Measurements from ENCODE around the gene AK3.

Gene AK3

DNA sequence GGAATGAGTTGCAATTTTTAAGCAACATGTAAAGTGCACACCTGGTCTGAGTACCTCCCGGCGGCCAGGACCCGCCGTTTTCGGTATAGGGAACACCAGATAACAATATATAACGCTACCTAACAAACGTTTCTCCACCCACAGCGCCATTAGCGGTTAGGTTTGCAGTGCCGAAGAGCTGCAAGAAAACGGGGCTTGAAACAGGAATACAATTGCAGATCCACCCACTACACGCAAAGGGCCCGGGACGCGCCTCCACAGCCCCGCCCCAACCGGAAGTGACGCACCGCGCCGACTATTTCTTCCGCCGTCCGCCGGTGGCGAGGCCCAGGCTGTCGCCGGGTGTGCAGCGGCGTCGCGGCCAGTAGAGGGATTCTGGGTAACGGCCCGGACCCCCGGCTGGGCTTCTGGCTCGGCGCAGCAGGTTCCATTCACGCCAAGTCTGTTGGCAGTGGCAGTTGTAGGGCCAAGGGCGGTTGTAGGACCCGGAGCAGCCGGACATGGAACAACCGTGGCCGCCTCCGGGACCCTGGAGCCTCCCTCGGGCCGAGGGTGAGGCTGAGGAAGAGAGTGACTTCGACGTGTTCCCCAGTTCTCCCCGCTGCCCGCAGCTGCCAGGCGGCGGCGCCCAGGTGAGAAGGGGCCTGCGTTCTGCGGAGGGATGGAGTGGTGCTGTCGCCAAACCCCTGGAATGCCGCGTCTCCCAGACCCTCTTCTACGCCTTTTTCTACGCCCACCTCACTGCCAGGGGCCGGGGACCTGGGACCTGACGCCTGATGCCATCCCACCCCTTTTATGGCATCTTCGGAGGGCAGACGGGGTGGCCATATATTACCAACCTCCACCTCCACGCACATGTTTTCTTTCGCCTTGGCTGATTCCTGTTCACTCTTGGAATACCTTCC, 61.5 kb downstream of the AK3 start, which contains the start of gene CDC37L1:
CDC37L1 (plus strand) TSS at position 302 of the 905 bp plus-strand sequence; CDS start at position 501, 199 bp downstream.
- TF ChIP-seq ZFX (IDR thresholded peaks at IDR 0.05; ENCODE audit: borderline replicate concordance) = no peak
- TF ChIP-seq, protein P1, sequence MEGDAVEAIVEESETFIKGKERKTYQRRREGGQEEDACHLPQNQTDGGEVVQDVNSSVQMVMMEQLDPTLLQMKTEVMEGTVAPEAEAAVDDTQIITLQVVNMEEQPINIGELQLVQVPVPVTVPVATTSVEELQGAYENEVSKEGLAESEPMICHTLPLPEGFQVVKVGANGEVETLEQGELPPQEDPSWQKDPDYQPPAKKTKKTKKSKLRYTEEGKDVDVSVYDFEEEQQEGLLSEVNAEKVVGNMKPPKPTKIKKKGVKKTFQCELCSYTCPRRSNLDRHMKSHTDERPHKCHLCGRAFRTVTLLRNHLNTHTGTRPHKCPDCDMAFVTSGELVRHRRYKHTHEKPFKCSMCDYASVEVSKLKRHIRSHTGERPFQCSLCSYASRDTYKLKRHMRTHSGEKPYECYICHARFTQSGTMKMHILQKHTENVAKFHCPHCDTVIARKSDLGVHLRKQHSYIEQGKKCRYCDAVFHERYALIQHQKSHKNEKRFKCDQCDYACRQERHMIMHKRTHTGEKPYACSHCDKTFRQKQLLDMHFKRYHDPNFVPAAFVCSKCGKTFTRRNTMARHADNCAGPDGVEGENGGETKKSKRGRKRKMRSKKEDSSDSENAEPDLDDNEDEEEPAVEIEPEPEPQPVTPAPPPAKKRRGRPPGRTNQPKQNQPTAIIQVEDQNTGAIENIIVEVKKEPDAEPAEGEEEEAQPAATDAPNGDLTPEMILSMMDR (IDR thresholded peaks at IDR 0.05) = peak; percentile 71
- peak within 1 kb of the TSS; percentile 99 for H3K27ac ChIP-seq

GRCh38 chr9:4678679-4679267, 62.2 kb downstream of the AK3 start:
- peak overlapping the region; percentile 99 for H3K27ac ChIP-seq
- TF ChIP-seq, protein P1 (IDR thresholded peaks at IDR 0.05) = no peak
- no peak for TF ChIP-seq ZFX (IDR thresholded peaks at IDR 0.05; ENCODE audit: borderline replicate concordance)

- TF ChIP-seq, protein P1 (IDR thresholded peaks at IDR 0.05) = no peak
- no peak for TF ChIP-seq ZFX (IDR thresholded peaks at IDR 0.05; ENCODE audit: borderline replicate concordance)
- H3K27ac ChIP-seq = peak overlapping the region; percentile 99
These were observed 63.6 kb downstream of the AK3 start for GRCh38 chr9:4677392-4677791.

DNA sequence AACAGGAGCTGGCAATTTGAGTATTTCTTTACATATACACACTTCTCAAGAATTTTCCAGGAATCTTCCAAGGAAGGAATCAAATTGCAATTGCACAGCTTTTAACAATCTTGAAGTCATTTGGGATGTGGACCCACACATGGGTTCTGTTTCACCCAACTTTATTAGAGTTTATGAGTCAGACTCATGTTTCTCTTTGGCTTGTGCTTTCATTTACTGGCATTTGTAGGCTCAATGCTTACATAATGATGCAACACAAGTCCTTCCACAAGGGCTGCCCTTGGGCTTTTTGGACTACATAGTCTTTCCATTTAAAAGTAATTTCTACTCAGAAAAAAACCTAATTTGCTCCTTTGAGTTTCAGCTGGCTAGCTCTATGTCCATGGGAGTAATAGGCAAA, 66.2 kb downstream of the AK3 start:
- no peak overlapping the region for H3K27ac ChIP-seq
- TF ChIP-seq, protein P1 (IDR thresholded peaks at IDR 0.05) = no peak
- TF ChIP-seq ZFX (IDR thresholded peaks at IDR 0.05; ENCODE audit: borderline replicate concordance) = no peak

DNA sequence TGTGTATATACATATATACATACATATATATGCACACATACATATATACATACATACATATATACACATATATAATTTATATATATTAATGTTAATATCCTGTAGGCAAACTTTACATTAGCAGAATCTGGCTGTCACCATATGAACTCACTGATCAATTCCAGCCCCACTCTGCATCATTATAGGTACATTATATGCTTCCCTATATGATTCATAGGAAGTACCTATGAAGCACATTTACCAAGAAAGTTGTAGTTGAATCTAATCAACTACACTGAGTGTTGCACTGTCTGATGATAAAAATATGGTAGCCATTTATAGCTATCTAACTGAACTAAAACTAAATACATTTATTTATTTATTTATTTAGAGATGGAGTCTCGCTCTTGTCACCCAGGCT, 69.3 kb downstream of the AK3 start:
- no peak overlapping the region for H3K27ac ChIP-seq
- TF ChIP-seq, protein P1 (IDR thresholded peaks at IDR 0.05) = no peak
- no peak for TF ChIP-seq ZFX (IDR thresholded peaks at IDR 0.05; ENCODE audit: borderline replicate concordance)

- TF ChIP-seq, protein P1 (IDR thresholded peaks at IDR 0.05) = no peak
- no peak for TF ChIP-seq ZFX (IDR thresholded peaks at IDR 0.05; ENCODE audit: borderline replicate concordance)
- no peak overlapping the region for H3K27ac ChIP-seq
These were observed 70.4 kb downstream of the AK3 start for GRCh38 chr9:4670591-4670990.

GRCh38 chr9:4669890-4670289, 71.1 kb downstream of the AK3 start:
- TF ChIP-seq ZFX (IDR thresholded peaks at IDR 0.05; ENCODE audit: borderline replicate concordance) = no peak
- TF ChIP-seq, protein P1 (IDR thresholded peaks at IDR 0.05) = no peak
- no peak overlapping the region for H3K27ac ChIP-seq

All from 22Rv1 (cell line).